Panc1 (cell line): ENCODE data around the gene TMC3. TPM values are rescaled to one million over a fixed set of nuclear protein-coding genes. Genes with fewer than 3 reads are reported as not detected.

Source experiments
- ATAC-seq: fragments of 200-7000 bp; cut with Tn5 transposase; 2 replicates; pipeline ENCODE4 v1.9.1; 2020; ENCODE audit warnings: mild to moderate bottlenecking, moderate library complexity
- BruUV-seq: library from RNA; stranded (reverse); fragments of 400-500 nt; replicated peaks from 2 replicates; lab custom pipeline; 2021; lab: Mats Ljungman, UMichigan
- CTCF ChIA-PET: fragments of 300-600 bp; sonication (Branson Sonifier 250); formaldehyde crosslinking; loops from one replicate; lab custom pipeline; 2022; ENCODE audit warnings: antibody characterized with exemption; lab: Charles Lee
- POLR2A ChIA-PET: fragments of 300-600 bp; sonication (Branson Sonifier 250); formaldehyde crosslinking; loops from one replicate; lab custom pipeline; 2022; ENCODE audit warnings: antibody characterized with exemption; lab: Charles Lee
- DNase-seq: peaks from one replicate; pipeline ENCODE4 v3.0.0-alpha.2; 2010; ENCODE audit warnings: low read depth, low spot score
- H3K27ac ChIP-seq: 2 replicates; pipeline ENCODE4 v1.5.1; 2011; ENCODE audit warnings: mild to moderate bottlenecking, low read length, inconsistent platforms
- H3K27me3 ChIP-seq: fragments of 200-500 bp; sonication (Bioruptor generic); 2 replicates; pipeline ENCODE4 v1.6.0; 2014; ENCODE audit warnings: low read length, inconsistent platforms; ENCODE audit not compliant: control insufficient read depth, insufficient read depth
- H3K36me3 ChIP-seq: fragments of 200-500 bp; sonication (Bioruptor generic); 2 replicates; pipeline ENCODE4 v1.5.1; 2014; ENCODE audit warnings: inconsistent platforms, mild to moderate bottlenecking, low read length, moderate library complexity; ENCODE audit not compliant: control insufficient read depth, insufficient read depth
- H3K4me1 ChIP-seq: 2 replicates; pipeline ENCODE4 v1.5.1; 2011; ENCODE audit warnings: inconsistent platforms, mild to moderate bottlenecking, low read length, moderate library complexity; ENCODE audit not compliant: control insufficient read depth, insufficient read depth
- H3K4me3 ChIP-seq, 2 experiments: 2 replicates each; pipeline ENCODE4 v1.5.1; 2011 to 2012; ENCODE audit warnings: low read depth in 2 of 2, low read length in 2 of 2, mild to moderate bottlenecking in 2 of 2, inconsistent platforms in 1 of 2, moderate library complexity in 1 of 2
- H3K9me3 ChIP-seq: fragments of 200-500 bp; sonication (Bioruptor generic); 2 replicates; pipeline ENCODE4 v1.5.1; 2014; ENCODE audit warnings: low read depth, mild to moderate bottlenecking, inconsistent platforms, low read length, moderate library complexity; ENCODE audit not compliant: control insufficient read depth, insufficient read depth
- CTCF ChIP-seq: fragments of 450-650 bp; IDR thresholded peaks from 2 replicates; pipeline ENCODE4 v1.5.1; 2017; ENCODE audit warnings: mild to moderate bottlenecking
- POLR2AphosphoS5 ChIP-seq: IDR thresholded peaks from 2 replicates; pipeline ENCODE4 v1.6.1; 2012; ENCODE audit warnings: mild to moderate bottlenecking, low read depth, low read length, moderate library complexity
- REST ChIP-seq, 2 experiments: IDR thresholded peaks; 2 replicates each; pipeline ENCODE4 v1.6.1; 2011 to 2012; ENCODE audit warnings: low read depth in 2 of 2, control low read depth in 1 of 2, low read length in 1 of 2, mild to moderate bottlenecking in 1 of 2, moderate library complexity in 1 of 2; ENCODE audit not compliant: insufficient read depth in 1 of 2
- SIN3A ChIP-seq: IDR thresholded peaks from 2 replicates; pipeline ENCODE4 v1.6.1; 2012; ENCODE audit warnings: low read depth, mild to moderate bottlenecking, low read length, moderate library complexity, borderline replicate concordance; ENCODE audit not compliant: insufficient read depth
- TCF7L2 ChIP-seq: IDR thresholded peaks from 2 replicates; pipeline ENCODE4 v1.6.1; 2011; ENCODE audit warnings: mild to moderate bottlenecking, low read depth, low read length, inconsistent platforms
- in situ Hi-C: cut with HindIII; loops from 2 replicates; pipeline ENCODE4 v1.10.0; 2016; ENCODE audit warnings: low sequenced_read_pairs, low pct_unique_long_range_greater_than_20kb
- intact Hi-C: fragments of 100-400 bp; cut with micrococcal nuclease; formaldehyde crosslinking; loops from one replicate; pipeline ENCODE4 v1.10.0; 2022; ENCODE audit not compliant: unreplicated experiment
- total RNA-seq: library from RNA; stranded (reverse); gene quantifications from one replicate; pipeline ENCODE4 v1.2.1, GENCODE V29; 2021; ENCODE audit not compliant: unreplicated experiment

The TMC3 gene
- total RNA-seq, 1 experiment from 2014 or later = not detected

GRCh38 chr15:81288040-81288439, 86.0 kb downstream of the TMC3 start:
- DNase-seq (no peak), ATAC-seq (no peak)
- no peaks in the 10 kb centered on the region for H3K36me3 ChIP-seq
- intact Hi-C loops = no loop called here
- no TSS peak for BruUV-seq
- no peaks in the 10 kb centered on the region for H3K4me1 ChIP-seq
- ChIA-PET POLR2A (no interaction called here), CTCF (no interaction called here)
- no peak for TF ChIP-seq TCF7L2
- TF ChIP-seq POLR2AphosphoS5 = no peak
- TF ChIP-seq SIN3A = no peak
- TF ChIP-seq CTCF = no peak
- TF ChIP-seq REST (IDR thresholded peaks at IDR 0.05; ENCODE audit: insufficient read depth in 1 of 2, low read depth in 2 of 2, low read length in 1 of 2) = no peak
- in situ Hi-C loops = no loop called here
- H3K27ac ChIP-seq = no peak overlapping the region
- peaks cover 5% of the 10 kb centered on the region; the same call in 1 of the 2 replicates for H3K27me3 ChIP-seq
- no peak overlapping the region for H3K4me3 ChIP-seq
- no peaks in the 10 kb centered on the region for H3K9me3 ChIP-seq

GRCh38 chr15:81286621-81287121, 87.3 kb downstream of the TMC3 start:
- no peak overlapping the region for H3K27ac ChIP-seq
- peaks cover 5% of the 10 kb centered on the region; the same call in 1 of the 2 replicates for H3K27me3 ChIP-seq
- TF ChIP-seq POLR2AphosphoS5 (no peak), CTCF (no peak), SIN3A (no peak)
- in situ Hi-C loops = no loop called here
- H3K4me1 ChIP-seq = no peaks in the 10 kb centered on the region
- POLR2A ChIA-PET = interaction anchor here (0.7 kb wide), 1 partner anchor 581 kb away, joined by 3 read pairs; no protein-coding TSS in a partner anchor
- no peaks in the 10 kb centered on the region for H3K9me3 ChIP-seq
- intact Hi-C loops = no loop called here
- DNase-seq (no peak), ATAC-seq (no peak)
- no peak overlapping the region for H3K4me3 ChIP-seq
- CTCF ChIA-PET = interaction anchor here (0.6 kb wide), 1 partner anchor 70 kb away, joined by 3 read pairs; no protein-coding TSS in a partner anchor
- no peaks in the 10 kb centered on the region for H3K36me3 ChIP-seq
- BruUV-seq = no TSS peak
